CD14-positive monocyte (primary cell): Measurements from ENCODE around the gene RAB44. TPM values are rescaled to one million over a fixed set of nuclear protein-coding genes. Genes with fewer than 3 reads are reported as not detected.

Experiments used
- DNase-seq, 3 donors: peaks; one replicate each; pipeline ENCODE4 v3.0.0-alpha.2; 2011 to 2022
- H2AFZ ChIP-seq: 2 replicates; pipeline ENCODE4 v1.6.0; 2012; ENCODE audit warnings: mild to moderate bottlenecking, low read depth, low read length, inconsistent platforms; ENCODE audit not compliant: insufficient read depth, poor library complexity, severe bottlenecking
- H3K27ac ChIP-seq, 2 donors: 1 replicate in 1 of 2; 2 replicates in 1 of 2; pipeline ENCODE4 v1.5.1; 2012 to 2013; ENCODE audit warnings: low read length in 2 of 2, control low read depth in 1 of 2, inconsistent platforms in 1 of 2, low read depth in 1 of 2, mild to moderate bottlenecking in 1 of 2
- H3K27me3 ChIP-seq, 2 donors: one replicate each; pipeline versions ENCODE4 v1.6.0 to v1.6.1; 2011 to 2013; ENCODE audit warnings: low read length in 2 of 2; ENCODE audit not compliant: control insufficient read depth in 2 of 2, insufficient read depth in 2 of 2
- H3K36me3 ChIP-seq, 2 donors: replicated peaks in 1 of 2; 1 replicate in 1 of 2; 2 replicates in 1 of 2; pipeline versions ENCODE4 v1.5.1 to v1.6.1; 2012 to 2013; ENCODE audit warnings: low read length in 2 of 2, control low read depth in 1 of 2, inconsistent platforms in 1 of 2, mild to moderate bottlenecking in 1 of 2; ENCODE audit not compliant: insufficient read depth in 2 of 2, control insufficient read depth in 1 of 2
- H3K4me1 ChIP-seq, 2 donors: 1 replicate in 1 of 2; 2 replicates in 1 of 2; pipeline versions ENCODE4 v1.5.1 to v1.6.1; 2012 to 2013; ENCODE audit warnings: low read length in 2 of 2, control low read depth in 1 of 2, inconsistent platforms in 1 of 2, mild to moderate bottlenecking in 1 of 2, moderate library complexity in 1 of 2; ENCODE audit not compliant: insufficient read depth in 2 of 2, control insufficient read depth in 1 of 2
- H3K4me2 ChIP-seq: replicated peaks from 2 replicates; pipeline ENCODE3; 2012; ENCODE audit warnings: low read length, moderate library complexity, mild to moderate bottlenecking; ENCODE audit not compliant: poor library complexity, severe bottlenecking; ENCODE audit errors: extremely low read depth
- H3K4me3 ChIP-seq, 3 experiments: fragments of 200-600 bp in 1 of 3; sonication (generic) in 1 of 3; replicated peaks in 1 of 3; 1 replicate in 2 of 3; 2 replicates in 1 of 3; pipeline ENCODE4 v1.5.1; 2011 to 2013; ENCODE audit warnings: low read length in 3 of 3, mild to moderate bottlenecking in 3 of 3, control low read depth in 2 of 3, low read depth in 2 of 3, inconsistent platforms in 1 of 3, moderate library complexity in 1 of 3
- H3K79me2 ChIP-seq: 2 replicates; pipeline ENCODE4 v1.6.0; 2012; ENCODE audit warnings: mild to moderate bottlenecking, control low read depth, inconsistent platforms, low read length, moderate library complexity; ENCODE audit not compliant: insufficient read depth
- H3K9ac ChIP-seq: 2 replicates; pipeline ENCODE4 v1.6.0; 2017; ENCODE audit warnings: low read length, mild to moderate bottlenecking; ENCODE audit not compliant: insufficient read depth, poor library complexity, severe bottlenecking
- H3K9me3 ChIP-seq, 2 donors: replicated peaks in 1 of 2; 1 replicate in 1 of 2; 2 replicates in 1 of 2; pipeline versions ENCODE4 v1.5.1 to v1.6.1; 2012 to 2013; ENCODE audit warnings: low read length in 2 of 2, control low read depth in 1 of 2; ENCODE audit not compliant: control insufficient read depth in 1 of 2, insufficient read depth in 1 of 2
- H4K20me1 ChIP-seq: 2 replicates; pipeline ENCODE4 v1.6.0; 2012; ENCODE audit warnings: mild to moderate bottlenecking, low read length, control low read depth, moderate library complexity; ENCODE audit not compliant: insufficient read depth
- H3K27ac Mint-ChIP-seq, 7 donors: one replicate each; pipeline ENCODE4 v1.8.0; 2020; ENCODE audit warnings: mild to moderate bottlenecking in 7 of 7, mixed read lengths in 7 of 7, moderate library complexity in 6 of 7, inconsistent platforms in 2 of 7
- H3K27me3 Mint-ChIP-seq, 3 donors: one replicate each; pipeline ENCODE4 v1.8.0; 2021 to 2022; ENCODE audit warnings: low read depth in 3 of 3, mild to moderate bottlenecking in 3 of 3, mixed read lengths in 3 of 3, moderate library complexity in 3 of 3, inconsistent platforms in 1 of 3
- H3K36me3 Mint-ChIP-seq, 2 donors: one replicate each; pipeline ENCODE4 v1.8.0; 2020; ENCODE audit warnings: mixed read lengths in 2 of 2, inconsistent platforms in 1 of 2, mild to moderate bottlenecking in 1 of 2
- H3K4me1 Mint-ChIP-seq: one replicate; pipeline ENCODE4 v1.8.0; 2020; ENCODE audit warnings: mild to moderate bottlenecking, mixed read lengths
- H3K4me3 Mint-ChIP-seq, 2 donors: one replicate each; pipeline ENCODE4 v1.8.0; 2020; ENCODE audit warnings: mild to moderate bottlenecking in 2 of 2, mixed read lengths in 2 of 2, moderate library complexity in 1 of 2
- H3K9me3 Mint-ChIP-seq, 7 donors: one replicate each; pipeline ENCODE4 v1.8.0; 2020 to 2022; ENCODE audit warnings: mixed read lengths in 7 of 7, mild to moderate bottlenecking in 6 of 7, moderate library complexity in 6 of 7, inconsistent platforms in 2 of 7
- WGBS: methylation state at CpG from one replicate; pipeline ENCODE4 v1.1.5; 2013; ENCODE audit warnings: missing lambda C conversion rate; ENCODE audit not compliant: insufficient coverage; 5-methylcytosine and 5-hydroxymethylcytosine counted together
- intact Hi-C, 2 donors: fragments of 100-400 bp; cut with micrococcal nuclease; formaldehyde crosslinking; loops; one replicate each; pipeline versions ENCODE4 v1.15.0 to v1.15.1; 2023
- polyA plus RNA-seq, 3 donors: library from polyadenylated mRNA; depleted of rRNA in 1 of 3; unstranded in 2 of 3; stranded (reverse) in 1 of 3; fragments of 300-500 nt in 2 of 3; fragments of >200 nt in 1 of 3; fragmentation: Illumina TruSeq in 2 of 3; gene quantifications; 1 replicate in 2 of 3; 2 replicates in 1 of 3; pipeline ENCODE4 v1.2.3, GENCODE V29; 2012 to 2021
- TF ChIP-seq, protein P1 (sequence below): fragments of 200-600 bp; IDR thresholded peaks from one replicate; pipeline ENCODE4 v1.8.0; 2022; ENCODE audit warnings: antibody characterized with exemption, mild to moderate bottlenecking

The RAB44 gene
- polyA plus RNA-seq, 3 donors = 1.5 to 18.0 (median 1.9) TPM

DNA sequence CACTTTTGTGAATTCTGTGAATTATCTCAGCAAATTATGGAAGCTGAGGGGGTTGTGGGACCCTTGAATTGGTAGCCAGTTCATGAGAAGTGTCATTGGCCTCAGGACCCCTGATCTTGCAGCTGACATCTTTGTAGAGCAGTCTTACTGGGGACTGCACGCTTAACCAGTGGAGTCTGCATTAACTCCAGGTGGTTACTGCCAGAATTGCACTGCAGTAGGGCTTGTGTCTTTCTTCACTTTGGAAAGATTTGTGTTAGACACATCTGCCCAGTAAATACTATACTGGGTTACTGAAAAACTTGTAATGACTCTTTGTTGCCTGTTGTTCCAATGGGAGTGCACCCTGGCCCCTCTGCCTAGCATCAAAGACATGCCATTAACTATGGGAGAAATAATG, 40.4 kb upstream of the RAB44 start:
- DNase-seq = no peak
- Mint-ChIP-seq H3K27ac (no peak overlapping the region), H3K4me1 (peaks cover 5% of the 10 kb centered on the region), H3K4me3 (no peak overlapping the region), H3K9me3 (peaks cover 0 to 11% (median 0%) of the 10 kb centered on the region in 7 donors), H3K36me3 (no peaks in the 10 kb centered on the region), H3K27me3 (peaks cover 0 to 30% (median 2%) of the 10 kb centered on the region in 3 donors)
- Histone ChIP-seq H4K20me1 (no peaks in the 10 kb centered on the region), H3K27ac (no peak overlapping the region), H2AFZ (no peak overlapping the region), H3K36me3 (no peaks in the 10 kb centered on the region), H3K79me2 (no peaks in the 10 kb centered on the region), H3K9ac (no peak overlapping the region), H3K4me1 (peaks cover 13 to 14% of the 10 kb centered on the region in 2 donors), H3K9me3 (no peaks in the 10 kb centered on the region), H3K4me2 (no peak overlapping the region), H3K27me3 (peaks cover 12 to 38% of the 10 kb centered on the region in 2 donors), H3K4me3 (no peak overlapping the region)
- intact Hi-C loops = no loop called here
- TF ChIP-seq, protein P1, sequence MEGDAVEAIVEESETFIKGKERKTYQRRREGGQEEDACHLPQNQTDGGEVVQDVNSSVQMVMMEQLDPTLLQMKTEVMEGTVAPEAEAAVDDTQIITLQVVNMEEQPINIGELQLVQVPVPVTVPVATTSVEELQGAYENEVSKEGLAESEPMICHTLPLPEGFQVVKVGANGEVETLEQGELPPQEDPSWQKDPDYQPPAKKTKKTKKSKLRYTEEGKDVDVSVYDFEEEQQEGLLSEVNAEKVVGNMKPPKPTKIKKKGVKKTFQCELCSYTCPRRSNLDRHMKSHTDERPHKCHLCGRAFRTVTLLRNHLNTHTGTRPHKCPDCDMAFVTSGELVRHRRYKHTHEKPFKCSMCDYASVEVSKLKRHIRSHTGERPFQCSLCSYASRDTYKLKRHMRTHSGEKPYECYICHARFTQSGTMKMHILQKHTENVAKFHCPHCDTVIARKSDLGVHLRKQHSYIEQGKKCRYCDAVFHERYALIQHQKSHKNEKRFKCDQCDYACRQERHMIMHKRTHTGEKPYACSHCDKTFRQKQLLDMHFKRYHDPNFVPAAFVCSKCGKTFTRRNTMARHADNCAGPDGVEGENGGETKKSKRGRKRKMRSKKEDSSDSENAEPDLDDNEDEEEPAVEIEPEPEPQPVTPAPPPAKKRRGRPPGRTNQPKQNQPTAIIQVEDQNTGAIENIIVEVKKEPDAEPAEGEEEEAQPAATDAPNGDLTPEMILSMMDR = no peak
- no CpG with 5 or more reads among the region's 1 CpG for WGBS

DNA sequence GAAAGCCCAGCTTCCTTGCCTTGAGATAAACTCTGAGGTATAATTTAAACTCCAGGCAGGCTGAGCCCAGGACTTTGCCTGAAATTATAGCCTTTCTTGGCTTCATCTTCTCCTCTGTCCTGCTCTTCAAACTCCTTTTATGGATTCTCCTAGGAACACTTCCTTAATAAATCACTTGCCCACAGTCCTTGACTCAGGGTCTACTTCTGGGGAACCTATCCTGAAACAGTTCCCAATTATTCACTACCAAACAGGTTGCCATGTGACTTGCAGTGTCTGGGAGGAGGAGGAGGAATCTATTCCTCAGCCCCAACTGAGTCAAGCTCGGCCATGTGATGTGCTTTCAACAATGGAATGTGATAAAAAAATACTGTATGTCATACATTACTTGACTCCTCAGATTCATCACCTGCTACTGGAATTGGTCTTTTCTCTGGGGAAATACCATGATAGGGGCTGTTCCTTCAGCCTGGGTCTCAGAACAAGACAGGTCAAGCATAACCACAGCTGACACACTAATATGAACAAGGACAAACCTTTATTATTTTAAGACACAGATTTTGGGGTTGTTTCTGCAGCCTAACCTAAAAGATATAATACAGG, 39.6 kb upstream of the RAB44 start:
- peaks cover 0 to 11% (median 0%) of the 10 kb centered on the region in 7 donors for H3K9me3 Mint-ChIP-seq
- H4K20me1 ChIP-seq = no peaks in the 10 kb centered on the region
- no peak overlapping the region for H3K9ac ChIP-seq
- TF ChIP-seq, protein P1 = no peak
- no peaks in the 10 kb centered on the region for H3K9me3 ChIP-seq
- H3K27me3 ChIP-seq = peaks cover 12 to 38% of the 10 kb centered on the region in 2 donors
- no peak overlapping the region for H3K4me3 Mint-ChIP-seq
- no peak overlapping the region for H2AFZ ChIP-seq
- no peak for DNase-seq
- H3K79me2 ChIP-seq = no peaks in the 10 kb centered on the region
- H3K4me2 ChIP-seq = no peak overlapping the region
- no peak overlapping the region for H3K27ac Mint-ChIP-seq
- H3K27ac ChIP-seq = no peak overlapping the region
- H3K27me3 Mint-ChIP-seq = peaks cover 0 to 31% (median 2%) of the 10 kb centered on the region in 3 donors
- H3K4me3 ChIP-seq = no peak overlapping the region
- no CpG with 5 or more reads among the region's 1 CpG for WGBS
- peaks cover 9% of the 10 kb centered on the region for H3K4me1 Mint-ChIP-seq
- H3K36me3 ChIP-seq = no peaks in the 10 kb centered on the region
- H3K4me1 ChIP-seq = peaks cover 15 to 19% of the 10 kb centered on the region in 2 donors
- intact Hi-C loops = no loop called here
- no peaks in the 10 kb centered on the region for H3K36me3 Mint-ChIP-seq
